GM18511 (cell line): ENCODE measurements around the gene ASB2.

Experiments used
- ATAC-seq: cut with Tn5 transposase; IDR thresholded peaks from one replicate; pipeline ENCODE4 v1.9.1; 2021; ENCODE audit warnings: mild to moderate bottlenecking, moderate library complexity; ENCODE audit not compliant: unreplicated experiment

ASB2 gene

GRCh38 chr14:93962701-93963601 lies 13.4 kb downstream of the ASB2 start:
- ATAC-seq, result peak; percentile 61

GRCh38 chr14:93961620-93962019 lies 14.8 kb downstream of the ASB2 start:
- no peak for ATAC-seq

GRCh38 chr14:93960774-93961438 lies 15.5 kb downstream of the ASB2 start:
- ATAC-seq, result no peak

GRCh38 chr14:93960108-93960475 lies 16.3 kb downstream of the ASB2 start:
- no peak for ATAC-seq

- ATAC-seq, result peak; percentile 70
Observed at GRCh38 chr14:93959239-93960107, 16.9 kb downstream of the ASB2 start.

- ATAC-seq, result no peak
Observed at GRCh38 chr14:93958567-93959238, 17.7 kb downstream of the ASB2 start.

- ATAC-seq, result no peak
Observed at GRCh38 chr14:93957751-93958566, 18.4 kb downstream of the ASB2 start.

- no peak for ATAC-seq
Observed at GRCh38 chr14:93957333-93957710, 19.0 kb downstream of the ASB2 start.

GRCh38 chr14:93956514-93957332 lies 19.6 kb downstream of the ASB2 start:
- no peak for ATAC-seq

GRCh38 chr14:93955850-93956481 lies 20.4 kb downstream of the ASB2 start:
- ATAC-seq, result no peak

GRCh38 chr14:93954900-93955849 lies 21.2 kb downstream of the ASB2 start:
- ATAC-seq, result peak; percentile 44

- no peak for ATAC-seq
Observed at GRCh38 chr14:93954516-93954830, 21.9 kb downstream of the ASB2 start.

- ATAC-seq, result no peak
Observed at GRCh38 chr14:93953739-93954515, 22.4 kb downstream of the ASB2 start.

- ATAC-seq, result no peak
Observed at GRCh38 chr14:93953263-93953662, 23.1 kb downstream of the ASB2 start.

GRCh38 chr14:93952829-93953228 lies 23.5 kb downstream of the ASB2 start:
- ATAC-seq, result no peak

GRCh38 chr14:93951635-93952540 lies 24.5 kb downstream of the ASB2 start:
- ATAC-seq, result no peak
